Prostate gland (tissue), 2 donors: ENCODE measurements around the gene HSPB1. TPM values are rescaled to one million over a fixed set of nuclear protein-coding genes. Genes with fewer than 3 reads are reported as not detected.

Experiments used
- DNase-seq: peaks from one replicate; pipeline ENCODE4 v3.0.0-alpha.2; 2019; ENCODE audit warnings: low spot score
- H3K27ac ChIP-seq, 2 donors: fragments of 200-600 bp; sonication (generic); 2 replicates each; pipeline ENCODE4 v1.5.1; 2017 to 2019
- H3K27me3 ChIP-seq: fragments of 200-600 bp; sonication (generic); replicated peaks from 2 replicates; pipeline ENCODE4 v1.5.1; 2019; ENCODE audit not compliant: insufficient read depth
- H3K36me3 ChIP-seq, 2 donors: fragments of 200-600 bp; sonication (generic); 1 replicate in 1 of 2; 2 replicates in 1 of 2; pipeline versions ENCODE4 v1.5.1 to v1.8.1; 2017 to 2019
- H3K4me1 ChIP-seq: fragments of 200-600 bp; sonication (generic); replicated peaks from 2 replicates; pipeline ENCODE4 v1.5.1; 2019
- H3K4me3 ChIP-seq, 2 donors: fragments of 200-600 bp; sonication (generic); 2 replicates each; pipeline ENCODE4 v1.5.1; 2017 to 2019
- H3K9me3 ChIP-seq: fragments of 200-600 bp; sonication (generic); 2 replicates; pipeline ENCODE4 v1.5.1; 2017
- POLR2A ChIP-seq: fragments of 450-650 bp; IDR thresholded peaks from one replicate; pipeline ENCODE4 v1.6.1; 2016; ENCODE audit warnings: antibody characterized with exemption, mild to moderate bottlenecking
- POLR2AphosphoS5 ChIP-seq: sonication (generic); formaldehyde crosslinking; IDR thresholded peaks from one replicate; pipeline ENCODE4 v1.6.1; 2017; ENCODE audit warnings: antibody characterized with exemption
- WGBS: methylation state at CpG from one replicate; pipeline ENCODE4 v1.1.5; 2018; 5-methylcytosine and 5-hydroxymethylcytosine counted together
- intact Hi-C: fragments of 100-400 bp; cut with DNase I; formaldehyde crosslinking; loops from one replicate; pipeline ENCODE4 v1.14.2; 2022
- total RNA-seq, 2 donors: library from RNA; depleted of rRNA; stranded (reverse); fragments of >200 nt; gene quantifications; one replicate each; pipeline ENCODE4 v1.1.0, GENCODE V29; 2016
- TF ChIP-seq, protein P1 (sequence below), 4 experiments: fragments of 200-600 bp in 2 of 4; fragments of 450-650 bp in 2 of 4; sonication (generic) in 2 of 4; IDR thresholded peaks; 1 replicate in 3 of 4; 2 replicates in 1 of 4; pipeline ENCODE4 v1.5.1; 2016 to 2019; ENCODE audit warnings: antibody characterized with exemption in 4 of 4, mild to moderate bottlenecking in 2 of 4, moderate library complexity in 2 of 4

HSPB1 gene
- total RNA-seq, 2 donors from 2014 or later, result 781 to 833 TPM

DNA sequence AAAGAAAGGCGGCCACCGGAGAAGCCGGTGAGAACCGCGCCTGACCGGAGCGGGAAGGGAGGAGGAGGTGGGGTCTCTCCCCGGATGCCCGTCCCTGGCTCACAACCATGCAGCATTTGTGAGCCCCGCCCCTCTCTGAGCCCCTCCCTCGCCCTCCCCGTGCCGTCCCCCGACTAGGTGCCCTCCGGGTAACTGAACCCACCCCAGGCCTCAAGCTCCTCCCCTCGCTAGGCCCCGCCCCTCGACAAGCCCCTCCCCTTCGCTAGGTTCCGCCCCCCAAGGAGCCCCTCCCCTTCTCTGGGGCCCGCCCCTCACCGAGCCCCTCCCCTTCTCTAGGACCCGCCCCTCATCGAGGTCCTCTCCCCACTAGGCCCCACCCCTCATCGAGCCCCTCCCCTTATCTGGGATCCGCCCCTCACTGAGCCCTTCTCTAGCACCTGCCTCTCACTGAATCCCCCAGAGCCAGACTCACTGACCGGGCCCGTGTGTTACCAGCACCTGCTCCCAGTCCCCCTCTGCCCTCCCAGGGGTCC lies 42.2 kb upstream of the HSPB1 start:
- Histone ChIP-seq H3K4me3 (peak overlapping the region; percentile 12 to 30), H3K27ac (no peak overlapping the region), H3K9me3 (no peaks in the 10 kb centered on the region), H3K4me1 (no peaks in the 10 kb centered on the region), H3K27me3 (no peaks in the 10 kb centered on the region), H3K36me3 (no peaks in the 10 kb centered on the region)
- TF ChIP-seq, protein P1, sequence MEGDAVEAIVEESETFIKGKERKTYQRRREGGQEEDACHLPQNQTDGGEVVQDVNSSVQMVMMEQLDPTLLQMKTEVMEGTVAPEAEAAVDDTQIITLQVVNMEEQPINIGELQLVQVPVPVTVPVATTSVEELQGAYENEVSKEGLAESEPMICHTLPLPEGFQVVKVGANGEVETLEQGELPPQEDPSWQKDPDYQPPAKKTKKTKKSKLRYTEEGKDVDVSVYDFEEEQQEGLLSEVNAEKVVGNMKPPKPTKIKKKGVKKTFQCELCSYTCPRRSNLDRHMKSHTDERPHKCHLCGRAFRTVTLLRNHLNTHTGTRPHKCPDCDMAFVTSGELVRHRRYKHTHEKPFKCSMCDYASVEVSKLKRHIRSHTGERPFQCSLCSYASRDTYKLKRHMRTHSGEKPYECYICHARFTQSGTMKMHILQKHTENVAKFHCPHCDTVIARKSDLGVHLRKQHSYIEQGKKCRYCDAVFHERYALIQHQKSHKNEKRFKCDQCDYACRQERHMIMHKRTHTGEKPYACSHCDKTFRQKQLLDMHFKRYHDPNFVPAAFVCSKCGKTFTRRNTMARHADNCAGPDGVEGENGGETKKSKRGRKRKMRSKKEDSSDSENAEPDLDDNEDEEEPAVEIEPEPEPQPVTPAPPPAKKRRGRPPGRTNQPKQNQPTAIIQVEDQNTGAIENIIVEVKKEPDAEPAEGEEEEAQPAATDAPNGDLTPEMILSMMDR (IDR thresholded peaks at IDR 0.05), result no peak
- no peak for TF ChIP-seq POLR2A
- no peak for TF ChIP-seq POLR2AphosphoS5
- 5% methylated on average over 28 of the region's 28 CpGs for WGBS
- intact Hi-C loops, result loop anchor here (5.0 kb wide), 1 partner anchor 83 kb away; no protein-coding TSS in a partner anchor
- DNase-seq, result no peak

DNA sequence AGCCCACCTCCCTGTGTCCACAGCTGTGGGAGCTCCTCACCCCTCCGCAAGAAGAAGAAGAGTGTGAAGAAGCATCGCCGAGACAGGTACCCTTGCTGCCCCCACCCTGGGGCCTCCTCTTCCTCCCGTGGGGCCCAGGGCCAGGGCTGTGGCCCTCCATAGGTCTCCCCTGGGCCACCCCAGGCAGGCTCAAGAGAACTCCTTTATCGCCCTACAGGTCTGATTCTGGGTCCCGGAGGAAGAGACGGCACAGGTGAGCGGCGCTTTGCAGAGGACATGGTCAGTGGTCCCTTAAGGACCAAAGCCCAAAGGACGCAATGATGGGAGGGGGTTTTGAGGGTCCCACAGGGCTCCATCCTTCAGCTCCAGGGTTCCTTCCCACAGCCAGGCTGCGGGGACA lies 41.1 kb upstream of the HSPB1 start:
- Histone ChIP-seq H3K4me1 (no peaks in the 10 kb centered on the region), H3K27me3 (no peaks in the 10 kb centered on the region), H3K27ac (no peak overlapping the region), H3K36me3 (no peaks in the 10 kb centered on the region), H3K4me3 (no peak overlapping the region), H3K9me3 (no peaks in the 10 kb centered on the region)
- intact Hi-C loops, result loop anchor here (5.0 kb wide), 1 partner anchor 84 kb away; no protein-coding TSS in a partner anchor
- TF ChIP-seq POLR2A (no peak), POLR2AphosphoS5 (no peak)
- TF ChIP-seq, protein P1 (IDR thresholded peaks at IDR 0.05), result no peak
- DNase-seq, result no peak
- 91% methylated on average over 10 of the region's 11 CpGs for WGBS

DNA sequence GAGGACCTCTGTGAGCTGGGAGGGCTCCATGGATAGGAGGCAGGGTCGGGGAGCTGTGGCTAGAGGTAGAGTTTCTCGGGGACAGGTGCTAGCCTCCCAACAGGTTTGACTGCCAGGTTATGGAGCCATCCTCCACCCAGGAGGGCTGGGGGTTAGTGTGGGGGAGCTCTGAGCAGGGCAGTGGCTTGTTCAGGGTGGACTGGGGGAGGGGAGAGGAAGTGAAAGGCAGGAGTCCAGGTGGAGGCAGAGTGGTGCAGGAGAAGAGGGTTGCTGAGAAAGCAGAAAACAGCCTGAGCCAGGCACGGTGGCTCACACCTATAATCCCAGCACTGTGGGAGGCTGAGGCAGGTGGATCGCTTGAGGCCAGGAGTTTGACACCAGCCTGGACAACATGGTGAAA lies 40.5 kb upstream of the HSPB1 start:
- H3K27me3 ChIP-seq, result no peaks in the 10 kb centered on the region
- no peaks in the 10 kb centered on the region for H3K9me3 ChIP-seq
- peaks cover under 1% of the 10 kb centered on the region for H3K4me1 ChIP-seq
- DNase-seq, result no peak
- intact Hi-C loops, result loop anchor here (5.0 kb wide), 1 partner anchor 85 kb away; no protein-coding TSS in a partner anchor
- no peak overlapping the region for H3K27ac ChIP-seq
- WGBS, result 67% methylated on average over 4 of the region's 4 CpGs
- TF ChIP-seq POLR2AphosphoS5 (no peak), POLR2A (no peak)
- TF ChIP-seq, protein P1 (IDR thresholded peaks at IDR 0.05), result no peak
- no peaks in the 10 kb centered on the region for H3K36me3 ChIP-seq
- H3K4me3 ChIP-seq, result no peak overlapping the region

DNA sequence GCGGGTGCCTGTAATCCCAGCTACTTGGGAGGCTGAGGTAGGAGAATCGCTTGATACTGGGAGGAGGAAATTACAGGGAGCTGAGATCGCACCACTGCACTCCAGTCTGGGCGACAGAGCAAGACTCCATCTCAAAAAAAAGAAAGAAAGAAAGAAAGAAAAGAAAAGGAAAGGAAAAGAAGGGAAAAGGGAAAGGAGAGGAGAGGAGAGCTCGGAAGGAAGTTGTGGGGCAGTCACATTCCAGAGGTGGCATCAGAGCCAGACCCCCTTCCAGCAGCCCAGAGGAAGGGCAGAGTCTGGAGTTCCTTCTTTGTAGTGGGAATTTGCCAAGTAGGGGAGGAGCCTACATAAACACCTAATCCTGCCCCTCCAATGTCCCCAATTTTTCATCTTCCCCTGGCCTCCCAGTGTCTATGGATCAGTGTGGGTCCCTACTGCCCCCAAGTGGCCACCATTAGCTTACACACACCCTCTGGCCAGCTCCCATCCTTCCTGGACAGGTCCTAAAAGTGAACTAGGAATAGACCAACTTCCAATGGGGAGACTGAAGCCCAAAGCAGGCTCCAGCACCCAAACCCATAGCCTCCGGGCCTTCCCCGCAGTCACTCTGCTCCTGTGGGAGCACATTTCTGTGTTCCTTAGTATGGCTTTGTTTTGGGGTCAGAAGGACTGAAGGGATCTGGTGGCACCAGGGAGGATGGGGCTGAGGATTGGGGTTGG lies 39.6 kb upstream of the HSPB1 start:
- Histone ChIP-seq H3K4me1 (peaks cover 7% of the 10 kb centered on the region), H3K9me3 (no peaks in the 10 kb centered on the region), H3K4me3 (no peak overlapping the region), H3K36me3 (no peaks in the 10 kb centered on the region), H3K27me3 (no peaks in the 10 kb centered on the region), H3K27ac (no peak overlapping the region)
- no peak for TF ChIP-seq POLR2AphosphoS5
- no peak for TF ChIP-seq POLR2A
- TF ChIP-seq, protein P1 (IDR thresholded peaks at IDR 0.05), result peak; percentile 27 to 65 (median 62)
- intact Hi-C loops, result loop anchor here (5.0 kb wide), 1 partner anchor 86 kb away; no protein-coding TSS in a partner anchor
- DNase-seq, result peak; percentile 51
- 63% methylated on average over 7 of the region's 7 CpGs for whole genome bisulfite sequencing

DNA sequence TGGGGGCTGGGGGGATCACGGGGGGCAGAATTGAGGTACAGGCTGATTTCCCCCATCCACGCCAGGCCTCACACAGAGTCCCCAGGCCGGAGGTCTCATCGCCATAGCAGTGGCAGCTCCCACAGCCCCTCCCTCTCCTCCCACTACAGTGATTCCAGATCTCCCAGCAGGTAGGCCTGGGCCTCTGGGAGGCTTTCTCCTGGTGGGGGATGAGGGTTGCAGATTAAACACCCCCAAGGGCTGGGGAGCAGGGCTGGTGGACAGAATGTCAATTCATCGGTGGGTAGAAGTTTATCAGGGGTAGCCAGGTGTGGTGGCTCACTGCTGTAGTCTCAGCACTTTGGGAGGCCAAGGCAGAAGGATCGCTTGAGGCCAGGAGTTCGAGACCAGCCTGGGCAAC lies 37.2 kb upstream of the HSPB1 start:
- Histone ChIP-seq H3K27ac (no peak overlapping the region), H3K9me3 (no peaks in the 10 kb centered on the region), H3K4me3 (no peak overlapping the region), H3K4me1 (peaks cover 7% of the 10 kb centered on the region), H3K27me3 (no peaks in the 10 kb centered on the region), H3K36me3 (no peaks in the 10 kb centered on the region)
- DNase-seq, result no peak
- WGBS, result 92% methylated on average over 7 of the region's 7 CpGs
- TF ChIP-seq POLR2A (no peak), POLR2AphosphoS5 (no peak)
- TF ChIP-seq, protein P1 (IDR thresholded peaks at IDR 0.05), result no peak
- intact Hi-C loops, result no loop called here
